Mesothelial cell of epicardium (in vitro differentiated cells): ENCODE measurements around the gene MKRN3. TPM values are rescaled to one million over a fixed set of nuclear protein-coding genes. Genes with fewer than 3 reads are reported as not detected.

Experiments
- DNase-seq, 2 experiments: peaks; one replicate each; pipeline ENCODE4 v3.0.0; 2021; ENCODE audit warnings: low spot score in 2 of 2; ENCODE audit not compliant: unreplicated experiment in 2 of 2
- H3K27ac Mint-ChIP-seq: 2 replicates; pipeline ENCODE4 v1.8.0; 2021; ENCODE audit warnings: mixed read lengths
- H3K27me3 Mint-ChIP-seq: 2 replicates; pipeline ENCODE4 v1.8.0; 2021; ENCODE audit warnings: low read depth, mixed read lengths
- H3K36me3 Mint-ChIP-seq: 2 replicates; pipeline ENCODE4 v1.8.0; 2021; ENCODE audit warnings: mixed read lengths
- H3K4me1 Mint-ChIP-seq: 2 replicates; pipeline ENCODE4 v1.8.0; 2021; ENCODE audit warnings: mixed read lengths
- H3K4me3 Mint-ChIP-seq: 2 replicates; pipeline ENCODE4 v1.8.0; 2021; ENCODE audit warnings: mild to moderate bottlenecking, moderate library complexity, mixed read lengths
- H3K9me3 Mint-ChIP-seq: 2 replicates; pipeline ENCODE4 v1.8.0; 2021; ENCODE audit warnings: mixed read lengths
- CTCF ChIP-seq: fragments of 200-600 bp; sonication (generic); IDR thresholded peaks from one replicate; pipeline ENCODE4 v1.5.0; 2021; ENCODE audit warnings: antibody characterized with exemption; ENCODE audit not compliant: unreplicated experiment
- total RNA-seq: library from RNA; stranded (reverse); gene quantifications from 3 replicates; pipeline ENCODE4 v1.2.1, GENCODE V29; 2021

Gene MKRN3
- total RNA-seq = 0.22 to 0.35 TPM (median 0.34 TPM) in 3 replicates

- Mint-ChIP-seq H3K9me3 (peaks cover 18% of the 10 kb centered on the region), H3K27me3 (no peaks in the 10 kb centered on the region), H3K27ac (peak within 1 kb of the TSS; percentile 53), H3K36me3 (no peaks in the 10 kb centered on the region), H3K4me1 (no peaks in the 10 kb centered on the region), H3K4me3 (peak within 1 kb of the TSS; percentile 30)
- no peak for TF ChIP-seq CTCF
- DNase-seq = no peak
Observed at GRCh38 chr15:23565395-23566070, at the start of gene MKRN3. Gene MKRN3, plus strand, starts transcription at chr15:23565674. Its CDS starts 109 bp downstream, at chr15:23565783.

GRCh38 chr15:23516866-23517265 is 48.6 kb upstream of the MKRN3 start:
- Mint-ChIP-seq H3K27ac (no peak overlapping the region), H3K36me3 (no peaks in the 10 kb centered on the region), H3K4me3 (no peak overlapping the region), H3K27me3 (no peaks in the 10 kb centered on the region), H3K4me1 (no peaks in the 10 kb centered on the region), H3K9me3 (peaks cover 15% of the 10 kb centered on the region)
- TF ChIP-seq CTCF = no peak
- DNase-seq = no peak

- Mint-ChIP-seq H3K4me3 (no peak overlapping the region), H3K27me3 (no peaks in the 10 kb centered on the region), H3K9me3 (peaks cover 16% of the 10 kb centered on the region)
Observed at GRCh38 chr15:23518104-23518503, 47.4 kb upstream of the MKRN3 start.

GRCh38 chr15:23524816-23525215 is 40.7 kb upstream of the MKRN3 start:
- no peaks in the 10 kb centered on the region for H3K4me1 Mint-ChIP-seq
- H3K4me3 Mint-ChIP-seq = no peak overlapping the region
- no peaks in the 10 kb centered on the region for H3K27me3 Mint-ChIP-seq
- H3K27ac Mint-ChIP-seq = no peak overlapping the region
- H3K9me3 Mint-ChIP-seq = peaks cover 32% of the 10 kb centered on the region
- no peak for DNase-seq
- no peak for TF ChIP-seq CTCF
- no peaks in the 10 kb centered on the region for H3K36me3 Mint-ChIP-seq

More at GRCh38 chr15:23518104-23518503, 47.4 kb upstream of the MKRN3 start:
- H3K36me3 Mint-ChIP-seq = no peaks in the 10 kb centered on the region
- no peaks in the 10 kb centered on the region for H3K4me1 Mint-ChIP-seq
- no peak for TF ChIP-seq CTCF
- H3K27ac Mint-ChIP-seq = no peak overlapping the region
- no peak for DNase-seq

GRCh38 chr15:23529891-23530290 is 35.6 kb upstream of the MKRN3 start:
- Mint-ChIP-seq H3K9me3 (peaks cover 20% of the 10 kb centered on the region), H3K27me3 (no peaks in the 10 kb centered on the region), H3K4me1 (no peaks in the 10 kb centered on the region), H3K36me3 (no peaks in the 10 kb centered on the region), H3K4me3 (no peak overlapping the region), H3K27ac (no peak overlapping the region)
- TF ChIP-seq CTCF = no peak
- DNase-seq = no peak

- H3K4me1 Mint-ChIP-seq = no peaks in the 10 kb centered on the region
Observed at GRCh38 chr15:23532024-23532423, 33.5 kb upstream of the MKRN3 start.

More at GRCh38 chr15:23532024-23532423, 33.5 kb upstream of the MKRN3 start:
- Mint-ChIP-seq H3K9me3 (peaks cover 24% of the 10 kb centered on the region), H3K4me3 (no peak overlapping the region), H3K27me3 (no peaks in the 10 kb centered on the region), H3K36me3 (no peaks in the 10 kb centered on the region), H3K27ac (no peak overlapping the region)
- no peak for TF ChIP-seq CTCF
- DNase-seq = no peak
